HepG2 (cell line): ENCODE data around the gene PRKCZ. TPM values are rescaled to one million over a fixed set of nuclear protein-coding genes. Genes with fewer than 3 reads are reported as not detected.
A peak's percentile ranks its signal among the peaks of the same experiment; 100 is the strongest.

Experiments
- ARID5B ChIP-seq: IDR thresholded peaks from 2 replicates; pipeline ENCODE4 v1.4.0; 2020; ENCODE audit warnings: mild to moderate bottlenecking, missing genetic modification reagents
- BATF2 ChIP-seq: sonication (generic); formaldehyde crosslinking; IDR thresholded peaks from 2 replicates; pipeline ENCODE4 v1.8.0; 2022; ENCODE audit warnings: mild to moderate bottlenecking, missing genetic modification reagents, moderate library complexity
- FOSL1 ChIP-seq: sonication (generic); formaldehyde crosslinking; IDR thresholded peaks from 2 replicates; pipeline ENCODE4 v1.9.0; 2021; ENCODE audit warnings: missing genetic modification reagents, borderline replicate concordance
- HOXD1 ChIP-seq: sonication (generic); formaldehyde crosslinking; IDR thresholded peaks from 2 replicates; pipeline ENCODE4 v1.5.0; 2020; ENCODE audit warnings: missing genetic modification reagents
- IRF2 ChIP-seq: IDR thresholded peaks from 2 replicates; pipeline ENCODE4 v1.6.1; 2018; ENCODE audit warnings: missing genetic modification reagents, missing compliant biosample characterization
- ISL2 ChIP-seq: sonication (generic); formaldehyde crosslinking; IDR thresholded peaks from 2 replicates; pipeline ENCODE4 v1.5.0; 2020; ENCODE audit warnings: missing genetic modification reagents
- MAZ ChIP-seq, 2 experiments: sonication (generic) in 1 of 2; formaldehyde crosslinking in 1 of 2; IDR thresholded peaks; 2 replicates each; pipeline versions ENCODE4 v1.5.0 to v1.6.1; 2012 to 2020; ENCODE audit warnings: low read depth in 2 of 2, mild to moderate bottlenecking in 2 of 2, borderline replicate concordance in 1 of 2, improper control_type of control experiment in 1 of 2, low read length in 1 of 2, missing genetic modification reagents in 1 of 2, moderate library complexity in 1 of 2
- MXD1 ChIP-seq: sonication (generic); formaldehyde crosslinking; IDR thresholded peaks from 2 replicates; pipeline ENCODE4 v1.4.0; 2020; ENCODE audit warnings: mild to moderate bottlenecking, missing genetic modification reagents
- NONO ChIP-seq, 2 experiments: fragments of 450-650 bp in 1 of 2; sonication (generic) in 1 of 2; formaldehyde crosslinking in 1 of 2; IDR thresholded peaks in 1 of 2; conservative IDR thresholded peaks in 1 of 2; 2 replicates each; pipeline versions ENCODE4 v1.6.1 to v1.8.0; 2017 to 2022; ENCODE audit warnings: mild to moderate bottlenecking in 1 of 2, missing genetic modification reagents in 1 of 2, moderate library complexity in 1 of 2
- NRL ChIP-seq: sonication (generic); formaldehyde crosslinking; IDR thresholded peaks from 2 replicates; pipeline ENCODE4 v1.5.0; 2020; ENCODE audit warnings: missing genetic modification reagents, mild to moderate bottlenecking, moderate library complexity, borderline replicate concordance
- REL ChIP-seq: sonication (generic); formaldehyde crosslinking; conservative IDR thresholded peaks from 2 replicates; pipeline ENCODE4 v1.8.0; 2022; ENCODE audit warnings: mild to moderate bottlenecking, missing genetic modification reagents, moderate library complexity
- TFDP1 ChIP-seq: IDR thresholded peaks from 2 replicates; pipeline ENCODE4 v1.6.1; 2016; ENCODE audit warnings: missing compliant biosample characterization, missing genetic modification reagents, borderline replicate concordance
- YEATS4 ChIP-seq: sonication (generic); formaldehyde crosslinking; IDR thresholded peaks from 2 replicates; pipeline ENCODE4 v1.4.0; 2020; ENCODE audit warnings: missing genetic modification reagents, borderline replicate concordance
- ZBTB14 ChIP-seq: sonication (generic); formaldehyde crosslinking; IDR thresholded peaks from 2 replicates; pipeline ENCODE4 v1.4.0; 2020; ENCODE audit warnings: missing genetic modification reagents
- ZNF383 ChIP-seq: sonication (generic); formaldehyde crosslinking; IDR thresholded peaks from 2 replicates; pipeline ENCODE4 v1.4.0; 2020; ENCODE audit warnings: missing genetic modification reagents, mild to moderate bottlenecking, borderline replicate concordance
- ZNF556 ChIP-seq: sonication (generic); formaldehyde crosslinking; IDR thresholded peaks from 2 replicates; pipeline ENCODE4 v1.4.0; 2020; ENCODE audit warnings: mild to moderate bottlenecking, missing genetic modification reagents, borderline replicate concordance
- ZNF619 ChIP-seq: sonication (generic); formaldehyde crosslinking; IDR thresholded peaks from 2 replicates; pipeline ENCODE4 v1.4.0; 2020; ENCODE audit warnings: mild to moderate bottlenecking, missing genetic modification reagents
- ZNF720 ChIP-seq: sonication (generic); formaldehyde crosslinking; IDR thresholded peaks from 2 replicates; pipeline ENCODE4 v1.4.0; 2020; ENCODE audit warnings: missing genetic modification reagents
- ZNF790 ChIP-seq: sonication (generic); formaldehyde crosslinking; IDR thresholded peaks from 2 replicates; pipeline ENCODE4 v1.8.0; 2022; ENCODE audit warnings: missing genetic modification reagents, mild to moderate bottlenecking, borderline replicate concordance
- ZSCAN22 ChIP-seq: sonication (generic); formaldehyde crosslinking; IDR thresholded peaks from 2 replicates; pipeline ENCODE4 v1.4.0; 2020; ENCODE audit warnings: mild to moderate bottlenecking, missing genetic modification reagents
- ZSCAN9 ChIP-seq: IDR thresholded peaks from 2 replicates; pipeline ENCODE4 v1.6.1; 2016; ENCODE audit warnings: borderline replicate concordance
- polyA plus RNA-seq, 8 experiments: library from polyadenylated mRNA; depleted of rRNA in 3 of 8; stranded (reverse) in 7 of 8; unstranded in 1 of 8; fragments of >200 nt; fragmentation: Illumina TruSeq in 4 of 8; extraction: Trizol in 4 of 8; gene quantifications; 2 replicates each; pipeline versions ENCODE4 v1.2.1 to v1.2.3, GENCODE V29; 2011 to 2016; ENCODE audit warnings: low read depth in 4 of 8, missing spikeins in 1 of 8, mixed read lengths in 1 of 8; ENCODE audit not compliant: insufficient read depth in 1 of 8
- total RNA-seq, 5 experiments: library from RNA; depleted of rRNA; stranded (reverse); fragments of >200 nt; fragmentation: Illumina TruSeq; extraction: Trizol; gene quantifications; 2 replicates each; pipeline ENCODE4 v1.2.3, GENCODE V29; 2016; ENCODE audit warnings: low read depth in 1 of 5

Gene PRKCZ
- total and polyA plus RNA-seq, 2 of the 13 experiments (the other 11 are each of a cell fraction or from before 2014, with no cell fraction given): 34.7 to 85.2 TPM

- TF ChIP-seq ARID5B (CRISPR knock-in tag) (no peak), MXD1 (no peak), FOSL1 (CRISPR knock-in tag) (no peak), MAZ (IDR thresholded peaks at IDR 0.05; ENCODE audit: borderline replicate concordance, low read depth, low read length) (no peak), MAZ (CRISPR knock-in tag; IDR thresholded peaks at IDR 0.05; ENCODE audit: low read depth) (no peak), ZBTB14 (CRISPR knock-in tag) (no peak), REL (CRISPR knock-in tag) (0 out of 2 replicates have a peak, but pooled peaks have one; percentile 28), ZNF556 (CRISPR knock-in tag) (no peak), TFDP1 (no peak), ZSCAN9 (CRISPR knock-in tag) (no peak), ZNF619 (CRISPR knock-in tag) (no peak), YEATS4 (CRISPR knock-in tag) (0 out of 2 replicates have a peak, but pooled peaks have one; percentile 8), BATF2 (CRISPR knock-in tag) (no peak; the same call in 1 of the 2 replicates), NONO (IDR thresholded peaks at IDR 0.05) (no peak), NONO (CRISPR knock-in tag; conservative IDR thresholded peaks at IDR 0.05) (peak; percentile 62; the same call in 1 of the 2 replicates), ZNF383 (no peak), ZNF720 (CRISPR knock-in tag) (no peak), HOXD1 (CRISPR knock-in tag) (no peak), ZSCAN22 (CRISPR knock-in tag) (no peak), ISL2 (CRISPR knock-in tag) (no peak), IRF2 (CRISPR knock-in tag) (no peak), ZNF790 (CRISPR knock-in tag) (peak; percentile 59; the same call in 1 of the 2 replicates), NRL (CRISPR knock-in tag) (no peak)
These were observed 827 bp downstream of the PRKCZ start (continued) for GRCh38 chr1:2050793-2051682.
